ENCODE measurements around the gene MPP2.
"Not testable (repeated sequence)": the region's sequence is repeated elsewhere in the genome, so short reads cannot be mapped to it uniquely, and the experiment has no call there.

Gene MPP2

GRCh38 chr17:43907425-43907981 is at the start of gene MPP2:
Gene MPP2, minus strand, starts transcription at chr17:43907536. Its CDS starts 3,076 bp downstream, at chr17:43904460.
- DNase-seq (ENCODE audit: low read depth in 2 of 3, low spot score in 1 of 3) = peak in 2 of 3 donors; percentile 37 to 47

DNA sequence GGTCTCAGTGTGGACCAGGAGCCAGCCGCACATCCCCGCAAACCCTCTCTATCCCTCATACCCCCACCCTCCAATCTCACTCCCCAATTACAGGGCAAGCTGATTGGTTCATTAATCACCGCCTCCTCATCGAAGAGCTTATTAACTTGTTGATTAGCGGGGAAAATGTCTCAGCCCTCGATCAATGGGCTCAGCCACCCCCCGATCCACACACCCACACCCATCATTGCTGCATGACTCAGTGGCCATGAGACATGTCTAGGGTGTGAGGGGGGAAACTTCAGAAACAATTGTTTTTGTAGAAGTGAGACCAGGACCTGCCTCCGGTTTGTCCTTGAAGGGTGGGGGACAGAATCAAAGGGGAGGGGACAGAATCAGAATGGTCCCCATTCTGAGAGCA is 48.9 kb upstream of the MPP2 start:
- no peak for DNase-seq (ENCODE audit: low read depth in 2 of 3, low spot score in 1 of 3)

- no peak for DNase-seq (ENCODE audit: low read depth in 2 of 3, low spot score in 1 of 3)
These were observed 46.4 kb upstream of the MPP2 start, which contains the start of gene PYY for GRCh38 chr17:43953746-43954145. Gene PYY, minus strand, starts transcription at chr17:43953940. Its CDS starts 457 bp downstream, at chr17:43953483.

DNA sequence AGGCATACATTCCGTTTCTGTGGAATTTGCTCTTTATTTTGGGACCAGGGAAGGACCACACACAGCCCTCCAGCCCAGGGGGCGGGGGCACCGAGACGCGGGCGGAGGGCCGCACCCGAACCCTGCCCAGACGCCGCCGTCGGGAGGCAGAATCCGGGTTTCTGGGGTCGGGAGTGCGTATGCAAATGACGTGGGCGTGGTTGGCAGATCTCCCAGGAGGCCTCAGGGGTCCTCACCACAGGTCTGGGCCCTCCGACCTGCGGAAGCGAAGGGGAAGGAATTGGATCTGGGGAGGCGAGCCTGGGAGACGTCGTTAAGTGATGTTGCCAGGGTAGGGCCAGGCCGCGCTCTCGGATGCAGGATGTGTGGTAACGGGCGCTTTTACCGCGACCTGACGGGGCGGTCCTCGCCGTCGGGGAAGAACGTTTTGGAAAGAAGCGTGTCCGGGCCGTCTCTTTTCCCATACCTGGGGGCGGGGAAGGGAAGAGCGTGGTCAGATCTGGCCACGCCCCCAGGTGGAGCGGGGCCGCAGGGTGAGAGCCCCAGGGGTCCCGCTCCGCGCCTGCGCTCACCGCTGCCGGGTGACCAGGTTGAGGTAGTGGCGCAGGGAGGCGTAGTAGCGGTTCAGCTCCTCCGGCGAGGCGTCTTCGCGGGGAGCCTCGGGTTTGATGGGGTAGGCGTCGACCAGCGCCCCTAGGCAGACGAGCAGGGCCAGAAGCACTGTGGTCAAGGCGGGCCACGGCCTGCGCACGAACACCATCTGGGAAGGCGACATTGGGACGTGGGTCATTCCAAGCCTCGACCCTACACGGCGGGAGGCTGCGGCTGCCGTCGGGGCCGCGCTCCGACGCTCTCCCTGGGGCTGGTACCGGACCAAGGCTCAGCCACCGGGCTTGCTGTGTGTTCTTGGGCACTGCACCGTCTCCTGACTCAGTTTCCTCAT is 45.7 kb upstream of the MPP2 start:
- DNase-seq (ENCODE audit: low read depth in 2 of 3, low spot score in 1 of 3) = no peak

DNA sequence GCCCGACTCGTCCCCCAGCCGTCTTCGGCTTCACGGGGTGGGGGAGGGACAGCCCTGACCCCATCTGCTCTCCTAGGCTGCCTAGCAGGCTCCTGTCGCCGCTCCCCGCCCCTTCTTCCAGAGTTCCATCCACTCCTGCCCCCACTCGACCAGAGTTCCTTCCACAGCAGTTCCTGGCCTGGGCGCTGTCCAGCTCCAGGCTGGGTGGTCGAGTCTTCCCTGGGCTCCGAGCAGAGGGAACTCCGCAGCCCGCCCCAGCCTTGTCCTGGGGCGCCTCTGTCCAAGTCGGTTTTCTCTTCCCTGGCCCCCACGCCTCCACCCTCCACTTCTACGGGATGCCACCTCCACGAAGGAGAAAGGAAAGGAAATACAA is 45.0 kb upstream of the MPP2 start:
- DNase-seq (ENCODE audit: low read depth in 2 of 3, low spot score in 1 of 3) = no peak

GRCh38 chr17:43951750-43952149 is 44.4 kb upstream of the MPP2 start:
- no peak for DNase-seq (ENCODE audit: low read depth in 2 of 3, low spot score in 1 of 3)

GRCh38 chr17:43950554-43950953 is 43.2 kb upstream of the MPP2 start:
- no peak for DNase-seq (ENCODE audit: low read depth in 2 of 3, low spot score in 1 of 3)

DNA sequence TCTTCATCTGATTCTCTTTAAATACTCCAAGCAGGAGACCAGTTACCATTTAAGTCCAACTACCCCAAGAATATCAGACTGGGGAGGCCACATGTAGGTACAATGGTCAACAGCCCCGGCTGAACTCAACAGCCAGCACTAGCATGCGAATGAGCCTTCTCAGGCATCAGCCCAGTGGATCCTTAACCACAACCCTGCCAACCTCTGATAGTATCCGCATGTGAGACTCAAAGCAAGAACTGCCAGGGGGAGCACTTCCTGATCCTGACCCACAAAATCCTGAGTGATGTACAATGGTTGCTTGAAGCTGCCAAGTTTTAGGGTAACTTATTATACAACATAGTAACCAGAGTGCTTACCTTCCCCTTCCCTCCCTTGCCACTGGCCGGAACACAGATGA is 42.4 kb upstream of the MPP2 start:
- no peak for DNase-seq (ENCODE audit: low read depth in 2 of 3, low spot score in 1 of 3)

GRCh38 chr17:43946781-43947180 is 39.4 kb upstream of the MPP2 start:
- no peak for DNase-seq (ENCODE audit: low read depth in 2 of 3, low spot score in 1 of 3)

DNA sequence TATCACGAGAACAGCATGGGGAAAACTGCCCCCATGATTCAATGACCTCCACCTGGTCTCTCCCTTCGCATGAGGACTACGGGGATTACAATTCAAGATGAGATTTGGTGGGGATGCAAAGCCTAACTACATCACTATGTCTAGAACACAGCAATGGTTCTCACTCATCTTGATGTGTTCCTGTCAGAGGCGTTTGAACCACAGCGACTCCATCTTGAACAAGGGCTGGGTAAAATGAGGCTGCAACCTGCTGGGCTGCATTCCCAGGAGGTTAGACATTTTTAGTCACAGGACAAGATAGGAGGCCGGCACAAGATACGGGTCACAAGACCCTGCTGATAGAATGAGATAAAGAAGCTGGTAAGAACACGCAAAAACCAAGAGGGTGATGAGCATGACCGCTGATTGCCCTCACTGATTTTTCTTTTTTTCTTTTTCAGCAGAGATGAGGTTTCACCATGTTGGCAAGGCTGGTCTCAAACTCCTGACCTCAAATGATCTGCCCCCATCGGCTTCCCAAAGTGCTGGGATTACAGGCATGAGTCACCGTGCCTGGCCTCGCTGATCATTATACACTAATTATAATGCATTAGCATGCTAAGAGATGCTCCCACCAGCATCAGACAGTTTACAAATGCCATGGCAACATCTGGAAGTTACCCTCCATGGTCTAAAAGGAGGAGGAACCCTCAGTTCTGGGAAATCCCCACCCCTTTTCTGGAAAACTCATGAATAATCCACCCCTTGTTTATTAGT is 37.9 kb upstream of the MPP2 start:
- no peak for DNase-seq (ENCODE audit: low read depth in 2 of 3, low spot score in 1 of 3)

DNA sequence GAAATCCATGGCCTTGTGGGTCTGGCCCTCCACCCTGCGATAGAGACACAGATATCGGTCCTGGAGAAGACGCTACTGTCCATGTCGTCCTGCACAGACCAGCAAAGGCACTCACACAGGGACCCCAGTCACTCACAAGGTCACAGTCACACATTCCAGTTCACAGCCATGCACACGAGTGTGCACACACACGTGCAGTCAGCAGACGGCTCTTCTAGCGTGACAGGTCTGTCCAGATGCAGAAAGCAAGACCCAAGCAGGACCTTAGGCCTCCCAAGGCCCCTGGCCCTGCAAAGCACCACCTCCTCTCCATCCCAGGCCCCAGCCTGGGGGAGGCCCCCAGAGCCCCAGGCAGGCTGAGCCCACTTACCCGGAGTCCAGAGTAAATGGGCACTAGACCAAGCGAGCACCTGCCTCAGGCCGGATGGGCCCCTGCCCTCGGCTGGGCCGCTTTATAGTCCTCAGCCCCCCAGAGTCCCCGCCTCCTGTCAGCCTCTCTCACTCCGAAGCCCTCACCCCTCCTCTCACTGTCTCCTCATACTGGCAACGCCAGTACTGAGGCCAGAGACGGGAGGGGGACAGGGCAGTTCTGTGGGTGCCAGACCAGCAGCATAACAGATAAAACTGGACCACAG is 34.8 kb upstream of the MPP2 start, which contains the start of gene PPY:
Gene PPY, minus strand, starts transcription at position 426 of the 635 bp plus-strand sequence. CDS start 822 bp downstream, outside the sequence.
- DNase-seq (ENCODE audit: low read depth in 2 of 3, low spot score in 1 of 3) = no peak

- no peak for DNase-seq (ENCODE audit: low read depth in 2 of 3, low spot score in 1 of 3)
These were observed 33.3 kb upstream of the MPP2 start for GRCh38 chr17:43940630-43941029.

DNA sequence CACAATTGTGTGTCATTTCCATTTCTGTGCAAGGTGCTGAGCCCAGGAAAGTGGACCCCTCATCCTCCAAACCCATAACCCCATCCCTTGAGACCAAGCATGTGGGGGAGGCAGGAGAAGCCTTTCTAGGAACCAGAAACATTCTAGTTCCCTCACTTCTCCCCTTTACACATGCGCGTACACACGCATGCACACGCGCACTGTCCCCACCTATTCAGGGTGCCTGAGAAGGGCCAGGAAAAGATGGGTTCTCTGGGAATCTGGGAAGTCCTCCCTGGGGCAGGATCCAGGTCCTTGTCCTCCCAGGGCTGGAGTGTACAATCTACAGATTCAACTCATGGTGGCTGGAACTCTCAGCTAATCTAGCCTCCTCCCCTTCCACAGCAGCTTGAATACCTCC is 32.5 kb upstream of the MPP2 start:
- no peak for DNase-seq (ENCODE audit: low read depth in 2 of 3, low spot score in 1 of 3)

- not testable (repeated sequence) for DNase-seq (ENCODE audit: low read depth in 2 of 3, low spot score in 1 of 3)
These were observed 32.1 kb upstream of the MPP2 start for GRCh38 chr17:43939452-43939851.

- DNase-seq (ENCODE audit: low read depth in 2 of 3, low spot score in 1 of 3) = no peak
These were observed 31.5 kb upstream of the MPP2 start for GRCh38 chr17:43938838-43939182.

DNA sequence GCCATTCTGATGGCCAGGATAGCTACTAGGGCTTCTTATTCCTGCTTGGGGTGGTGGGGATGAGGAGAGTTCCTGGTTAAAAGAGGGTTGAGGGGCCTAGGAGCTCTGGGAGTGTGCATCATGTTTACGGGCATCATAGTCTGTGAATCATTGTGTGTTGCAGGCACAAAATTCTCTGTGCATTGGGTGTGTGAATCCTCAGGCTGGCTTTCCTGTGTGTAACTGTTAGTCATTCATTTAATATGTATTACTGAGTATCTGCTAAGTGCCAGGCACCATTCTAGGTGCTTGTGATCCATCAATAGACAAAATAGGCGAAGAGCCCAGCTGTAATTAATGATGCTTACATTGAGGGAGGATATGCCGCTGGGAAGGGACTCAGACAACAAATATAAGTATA is 29.1 kb upstream of the MPP2 start:
- DNase-seq (ENCODE audit: low read depth in 2 of 3, low spot score in 1 of 3) = no peak

GRCh38 chr17:43935926-43936261 is 28.6 kb upstream of the MPP2 start:
- no peak for DNase-seq (ENCODE audit: low read depth in 2 of 3, low spot score in 1 of 3)

GRCh38 chr17:43935204-43935925 is 28.0 kb upstream of the MPP2 start:
- no peak for DNase-seq (ENCODE audit: low read depth in 2 of 3, low spot score in 1 of 3)

DNA sequence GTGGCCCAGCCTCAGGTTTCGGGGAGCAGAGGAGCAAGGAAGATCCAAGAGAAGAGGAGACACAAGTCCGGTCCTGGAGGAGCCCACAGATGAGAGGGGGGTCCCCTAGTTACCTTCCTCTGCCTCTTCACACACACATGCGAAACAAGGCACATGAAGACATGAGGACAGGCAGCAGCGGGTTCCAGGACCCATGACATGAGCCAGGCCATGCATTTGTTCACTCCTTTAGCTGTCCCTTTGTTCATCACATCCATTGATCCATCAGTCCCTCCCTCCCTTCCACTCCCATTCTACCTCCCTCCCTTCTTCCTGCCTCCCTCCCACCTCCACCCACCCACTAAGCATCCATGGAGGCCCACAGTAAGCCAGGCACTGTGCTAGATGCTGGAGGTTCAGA is 25.6 kb upstream of the MPP2 start:
- DNase-seq (ENCODE audit: low read depth in 2 of 3, low spot score in 1 of 3) = no peak

DNA sequence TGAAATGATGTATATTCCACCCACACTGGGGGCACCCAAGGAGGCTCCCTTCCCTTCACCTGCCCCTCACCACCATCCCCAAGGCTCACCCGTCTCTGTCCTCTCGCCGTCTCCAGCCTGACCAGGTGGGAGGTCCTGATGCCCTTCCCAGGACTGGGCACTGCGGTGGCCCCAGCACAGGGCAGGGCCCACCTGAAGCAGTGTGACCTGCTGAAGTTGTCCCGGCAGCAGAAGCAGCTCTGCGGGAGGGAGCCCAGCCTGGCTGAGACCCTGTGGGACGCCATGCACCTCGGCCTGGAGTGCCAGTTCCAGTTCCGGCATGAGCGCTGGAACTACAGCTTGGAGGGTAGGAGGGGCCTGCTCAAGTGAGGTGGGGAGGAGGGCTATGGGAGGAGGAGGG is 25.0 kb upstream of the MPP2 start:
- DNase-seq (ENCODE audit: low read depth in 2 of 3, low spot score in 1 of 3) = no peak

- DNase-seq (ENCODE audit: low read depth in 2 of 3, low spot score in 1 of 3) = no peak
These were observed 23.8 kb upstream of the MPP2 start for GRCh38 chr17:43931062-43931571.
